ENCODE data around the gene GAD1. TPM values are rescaled to one million over a fixed set of nuclear protein-coding genes. Genes with fewer than 3 reads are reported as not detected.

GAD1 gene
- total and polyA plus RNA-seq, 2 donors (not counting 3 experiments of a cell fraction or from before 2014, with no cell fraction given), result 0.60 to 0.62 TPM

GRCh38 chr2:170818036-170818751 lies 1.5 kb downstream of the GAD1 start:
- dilution Hi-C loops (cut with MboI; ENCODE audit: extremely low pct_ligation_motif_present, low sequenced_read_pairs), result no loop called here
- ChIA-PET CTCF (interaction anchor here (1.0 to 3.9 kb wide), 2 partner anchors 26 to 448 kb away, joined by 3 to 29 read pairs; no protein-coding TSS in a partner anchor), POLR2A (interaction anchor here (0.6 kb wide), 1 partner anchor 22 kb away, joined by 3 read pairs; no protein-coding TSS in a partner anchor)
- Histone ChIP-seq H2AFZ (ENCODE audit: low read depth, low read length) (no peak overlapping the region), H3K36me3 (ENCODE audit: control insufficient read depth in 2 of 2, extremely low read depth in 1 of 2, insufficient read depth in 2 of 2, low read length in 2 of 2) (no peaks in the 10 kb centered on the region), H3K9me1 (replicated peaks; ENCODE audit: control insufficient read depth, extremely low read depth, insufficient read depth, low read length) (no peaks in the 10 kb centered on the region), H3K27ac (ENCODE audit: insufficient read depth, low read depth, low read length) (no peak overlapping the region), H4K20me1 (replicated peaks; ENCODE audit: control insufficient read depth, extremely low read depth, insufficient read depth, low read length) (no peaks in the 10 kb centered on the region), H3K4me2 (ENCODE audit: insufficient read depth, low read length) (peak overlapping the region; percentile 77), H3K9ac (replicated peaks; ENCODE audit: extremely low read depth, insufficient read depth, low read length) (peak overlapping the region; percentile 28), H3K79me2 (ENCODE audit: control insufficient read depth, insufficient read depth, low read length) (no peaks in the 10 kb centered on the region), H3K9me3 (replicated peaks; ENCODE audit: control insufficient read depth, insufficient read depth, low read length) (no peaks in the 10 kb centered on the region), H3K4me3 (replicated peaks in 1 of 3; ENCODE audit: insufficient read depth in 1 of 3, low read depth in 1 of 3, low read length in 3 of 3) (peak overlapping the region in 1 of 3 experiments; percentile 31), H3K27me3 (ENCODE audit: control insufficient read depth in 2 of 2, insufficient read depth in 2 of 2, low read length in 2 of 2) (peaks cover 79 to 90% of the 10 kb centered on the region in 2 experiments), H3K4me1 (ENCODE audit: control insufficient read depth, extremely low read depth, insufficient read depth, low read length) (peaks cover 19% of the 10 kb centered on the region)
- intact Hi-C loops (cut with micrococcal nuclease), result no loop called here
- TF ChIP-seq MAX (IDR thresholded peaks at IDR 0.05; ENCODE audit: insufficient read depth, insufficient read length) (no peak), POLR2AphosphoS5 (IDR thresholded peaks at IDR 0.05; ENCODE audit: insufficient read depth, low read depth, low read length) (no peak), CTCF (IDR thresholded peaks at IDR 0.05; ENCODE audit: extremely low read depth in 1 of 2, insufficient read depth in 1 of 2, low read depth in 1 of 2, low read length in 2 of 2) (no peak), EZH2 (IDR thresholded peaks at IDR 0.05; ENCODE audit: borderline replicate concordance, low read depth, low read length, severe bottlenecking) (peak; percentile 31), GATA2 (IDR thresholded peaks at IDR 0.05; ENCODE audit: insufficient read depth, insufficient read length, low read depth, low read length) (no peak), MYC (IDR thresholded peaks at IDR 0.05; ENCODE audit: low read depth, low read length) (no peak)
- no TSS peak for BruUV-seq (replicated peaks)
- DNase-seq (ENCODE audit: low read depth, low spot score) (no peak), FAIRE-seq (no peak)
